ENCODE measurements around the gene PRRC2B. TPM values are rescaled to one million over a fixed set of nuclear protein-coding genes. Genes with fewer than 3 reads are reported as not detected.

PRRC2B gene
- total RNA-seq, 4 donors from 2014 or later = 80.7 to 126 (median 100) TPM

DNA sequence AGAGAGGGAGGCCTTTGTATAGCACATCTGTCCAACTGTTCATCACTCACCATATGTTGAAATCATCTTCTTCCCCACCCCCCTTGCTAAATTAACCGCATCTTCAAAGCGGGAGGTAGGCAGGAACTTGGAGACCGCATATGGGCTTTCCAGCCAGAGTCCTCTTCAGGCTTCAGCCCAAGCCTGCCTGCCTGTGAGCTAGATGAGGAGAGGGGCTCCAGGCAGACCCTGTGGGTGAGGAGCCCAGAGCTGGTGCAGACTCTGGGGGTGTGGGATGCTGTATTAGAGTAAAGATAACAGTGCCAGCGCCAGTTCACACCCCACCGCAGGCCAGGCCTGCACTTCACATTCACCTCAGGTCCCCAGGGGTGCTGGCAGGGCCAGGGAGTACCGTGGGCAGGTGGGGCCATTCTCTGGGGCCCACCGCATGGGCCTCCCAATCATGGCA, 16.2 kb downstream of the PRRC2B start:
- DNase-seq (ENCODE audit: low spot score) = no peak
- ATAC-seq (ENCODE audit: low FRiP score) = no peak
- TF ChIP-seq, protein P1, sequence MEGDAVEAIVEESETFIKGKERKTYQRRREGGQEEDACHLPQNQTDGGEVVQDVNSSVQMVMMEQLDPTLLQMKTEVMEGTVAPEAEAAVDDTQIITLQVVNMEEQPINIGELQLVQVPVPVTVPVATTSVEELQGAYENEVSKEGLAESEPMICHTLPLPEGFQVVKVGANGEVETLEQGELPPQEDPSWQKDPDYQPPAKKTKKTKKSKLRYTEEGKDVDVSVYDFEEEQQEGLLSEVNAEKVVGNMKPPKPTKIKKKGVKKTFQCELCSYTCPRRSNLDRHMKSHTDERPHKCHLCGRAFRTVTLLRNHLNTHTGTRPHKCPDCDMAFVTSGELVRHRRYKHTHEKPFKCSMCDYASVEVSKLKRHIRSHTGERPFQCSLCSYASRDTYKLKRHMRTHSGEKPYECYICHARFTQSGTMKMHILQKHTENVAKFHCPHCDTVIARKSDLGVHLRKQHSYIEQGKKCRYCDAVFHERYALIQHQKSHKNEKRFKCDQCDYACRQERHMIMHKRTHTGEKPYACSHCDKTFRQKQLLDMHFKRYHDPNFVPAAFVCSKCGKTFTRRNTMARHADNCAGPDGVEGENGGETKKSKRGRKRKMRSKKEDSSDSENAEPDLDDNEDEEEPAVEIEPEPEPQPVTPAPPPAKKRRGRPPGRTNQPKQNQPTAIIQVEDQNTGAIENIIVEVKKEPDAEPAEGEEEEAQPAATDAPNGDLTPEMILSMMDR (IDR thresholded peaks at IDR 0.05) = no peak

DNA sequence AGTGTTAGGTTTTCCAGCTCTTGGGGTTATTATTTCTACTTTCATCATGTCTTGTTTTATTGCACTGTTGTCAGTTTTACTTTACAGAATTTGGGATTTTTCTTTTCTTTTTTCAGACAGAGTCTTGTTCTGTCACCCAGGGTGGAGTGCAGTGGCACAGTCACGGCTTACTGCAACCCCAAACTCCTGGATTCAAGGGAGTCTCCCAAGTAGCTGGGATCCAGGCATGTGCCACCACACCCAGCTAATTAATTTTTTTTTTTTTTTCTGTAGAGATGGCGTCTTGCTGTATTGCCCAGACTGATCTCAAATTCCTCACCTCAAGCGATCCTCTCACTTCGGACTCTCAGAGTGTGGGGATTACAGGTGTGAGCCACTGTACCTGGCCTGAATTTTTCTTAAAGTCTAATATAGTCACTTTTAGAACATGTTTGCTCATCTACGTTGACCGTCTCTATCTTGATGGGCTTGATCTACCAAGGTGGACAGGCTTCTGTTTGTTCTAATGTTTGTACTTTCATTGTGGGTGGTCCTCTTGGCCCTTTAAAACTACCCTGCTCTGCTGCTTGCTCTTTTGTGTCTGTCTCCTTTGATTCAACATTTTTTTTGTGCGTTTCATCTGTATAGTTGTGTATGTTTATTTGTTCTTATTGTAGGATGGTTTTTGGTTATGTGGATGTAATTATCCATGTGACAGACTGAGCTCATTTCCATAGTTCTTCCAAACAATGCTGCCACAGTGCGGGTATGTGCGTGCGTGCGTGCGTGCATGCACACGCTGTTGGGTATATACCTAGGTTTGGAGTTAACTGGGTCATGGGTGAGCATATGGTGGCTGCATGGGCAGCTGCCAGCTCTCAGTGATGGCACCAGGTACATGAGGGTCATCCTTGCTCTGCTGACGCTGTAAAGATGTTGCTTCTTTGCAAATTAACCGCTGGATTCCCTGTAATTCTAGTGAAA, 18.1 kb downstream of the PRRC2B start:
- ATAC-seq (ENCODE audit: low FRiP score) (no peak), DNase-seq (ENCODE audit: low spot score) (no peak)
- TF ChIP-seq, protein P1 (IDR thresholded peaks at IDR 0.05) = no peak

DNA sequence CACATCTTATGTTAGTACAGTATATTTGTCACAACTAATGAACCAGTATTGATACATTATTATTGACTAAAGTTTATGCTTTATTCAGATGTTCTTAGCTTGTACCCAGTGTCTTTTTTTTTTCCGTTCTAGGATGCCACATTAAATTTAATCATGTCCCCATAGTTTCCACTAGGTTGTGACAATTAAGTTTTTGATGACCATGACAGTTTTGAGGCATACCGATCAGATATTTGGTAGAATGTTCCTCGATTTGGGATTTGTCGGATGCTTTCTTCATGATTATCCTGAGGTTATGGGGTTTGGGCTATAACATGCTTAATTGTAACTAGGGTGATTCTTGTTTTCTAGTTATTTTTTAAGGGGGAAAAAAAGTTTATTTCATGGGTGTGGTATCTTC, 22.6 kb downstream of the PRRC2B start:
- DNase-seq (ENCODE audit: low spot score) (no peak), ATAC-seq (ENCODE audit: low FRiP score) (no peak)
- TF ChIP-seq, protein P1 (IDR thresholded peaks at IDR 0.05) = no peak

DNA sequence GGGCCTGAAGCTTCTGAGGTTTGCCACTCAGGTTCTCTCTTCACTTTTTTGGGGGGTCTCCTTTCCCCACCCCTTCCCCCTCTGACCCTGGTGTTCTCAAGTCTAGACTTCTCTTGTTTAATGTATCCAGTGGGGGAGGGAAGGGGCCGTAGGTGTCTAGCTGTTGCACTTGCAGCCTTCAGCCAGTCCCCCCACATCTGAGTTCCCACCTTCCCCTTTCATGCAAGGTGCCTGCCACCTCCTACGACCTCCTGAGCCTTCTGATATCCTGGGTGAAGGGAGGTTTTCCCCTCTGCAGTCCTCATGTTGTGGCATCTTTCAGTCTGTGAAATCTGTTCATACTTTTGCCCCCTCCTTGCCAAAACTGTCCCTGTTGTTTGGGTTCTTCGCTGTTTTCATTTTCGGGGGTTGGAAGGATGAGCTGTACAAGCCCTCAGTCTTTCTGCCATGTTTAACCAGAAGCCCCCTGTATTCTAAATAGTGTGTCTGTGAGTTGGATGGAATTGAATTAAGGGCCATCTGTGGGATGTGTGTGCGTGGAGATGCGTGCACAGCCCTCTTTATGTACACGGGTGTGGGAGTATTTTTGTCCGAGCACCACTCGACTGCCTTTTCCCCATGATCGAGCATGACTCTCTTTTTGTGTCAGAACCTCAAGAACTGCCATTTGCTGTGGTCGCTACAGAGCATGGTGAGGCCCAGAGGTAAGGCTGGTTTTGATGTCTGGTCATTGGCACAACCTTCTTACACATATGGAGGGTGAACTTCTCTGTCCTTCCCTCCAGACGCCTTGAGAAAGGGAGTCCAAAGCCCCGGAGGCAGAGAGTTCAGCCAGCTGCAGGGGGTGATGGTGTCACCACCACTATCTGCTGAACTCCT, 23.6 kb downstream of the PRRC2B start:
- TF ChIP-seq, protein P1 (IDR thresholded peaks at IDR 0.05) = no peak
- ATAC-seq (ENCODE audit: low FRiP score) (no peak), DNase-seq (ENCODE audit: low spot score) (no peak)

DNA sequence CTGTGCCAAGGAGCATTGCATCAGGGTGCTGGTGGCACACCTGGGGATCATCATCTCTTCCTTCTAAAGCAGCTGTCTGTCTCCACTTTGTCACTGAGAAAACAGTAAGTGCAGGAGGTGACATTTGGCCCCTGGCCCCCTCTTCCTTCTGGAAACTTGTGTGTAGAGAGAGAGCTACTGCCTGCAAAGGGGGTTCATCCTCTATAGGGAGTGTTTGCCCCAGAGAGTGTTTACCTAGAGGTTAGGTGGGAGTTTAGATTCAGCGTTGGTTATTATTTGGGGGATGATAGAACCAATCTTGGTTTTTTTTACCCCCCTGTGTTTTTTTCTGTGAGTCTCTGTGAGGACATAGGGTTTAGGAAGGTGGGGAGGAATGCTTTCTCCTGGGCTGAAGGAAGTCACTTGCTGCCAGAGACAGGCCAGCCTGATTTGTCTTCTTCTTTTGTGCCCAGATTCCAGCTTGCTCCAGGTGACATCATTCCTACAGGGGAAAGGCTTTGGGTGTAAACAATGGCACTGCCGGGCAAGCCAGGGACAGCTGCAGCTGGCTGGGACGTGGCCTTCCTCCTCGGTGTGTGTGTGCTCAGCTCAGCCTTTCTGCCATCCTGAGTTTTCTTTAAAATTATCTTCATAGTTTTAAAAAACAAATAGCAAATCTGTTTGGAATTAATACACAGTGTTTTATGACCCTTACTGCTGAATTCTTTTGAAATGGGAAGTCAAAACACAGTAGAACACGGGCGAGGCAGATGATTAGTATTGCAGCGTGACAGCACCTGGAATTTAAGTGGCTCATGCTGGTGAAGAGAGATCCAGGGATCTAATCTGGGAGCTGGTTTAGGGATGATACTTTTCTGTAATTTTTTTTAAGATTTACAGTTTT, 24.5 kb downstream of the PRRC2B start:
- TF ChIP-seq, protein P1 (IDR thresholded peaks at IDR 0.05) = no peak
- DNase-seq (ENCODE audit: low spot score) (no peak), ATAC-seq (ENCODE audit: low FRiP score) (no peak)

DNA sequence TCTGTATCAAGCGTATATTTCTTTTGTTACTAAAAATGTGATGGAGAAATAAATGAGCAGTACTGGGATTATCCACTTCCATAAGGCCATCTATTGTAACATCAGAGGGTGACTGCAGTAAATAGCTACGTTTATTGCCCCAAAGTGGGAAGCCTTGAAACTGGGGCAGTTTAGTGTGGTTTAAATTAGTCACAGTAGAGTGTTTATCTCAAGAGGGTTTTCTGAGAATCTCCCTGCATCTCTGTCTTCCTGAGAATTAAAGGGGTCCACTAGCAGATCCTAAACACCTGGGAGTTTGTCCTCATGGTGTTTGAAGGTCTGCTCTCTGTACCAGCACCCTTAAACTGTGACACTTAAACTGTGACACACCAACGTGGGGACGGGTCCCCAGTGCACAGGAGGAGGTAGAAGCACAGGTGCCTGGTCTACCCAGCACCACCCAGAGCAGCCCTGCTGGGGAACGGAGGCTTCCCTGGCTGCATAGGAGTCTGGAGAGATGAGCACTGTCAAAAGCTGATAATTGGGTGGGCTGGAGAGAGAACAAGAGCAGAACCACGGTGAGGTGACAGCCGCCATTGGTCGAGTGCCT, 25.2 kb downstream of the PRRC2B start:
- no peak for ATAC-seq (ENCODE audit: low FRiP score)
- no peak for DNase-seq (ENCODE audit: low spot score)
- TF ChIP-seq, protein P1 (IDR thresholded peaks at IDR 0.05) = no peak

All from omental fat pad (tissue), 4 donors.